HG03159 (cell line): ENCODE results near the gene DNM1.
"Not testable (repeated sequence)": the region's sequence is repeated elsewhere in the genome, so short reads cannot be mapped to it uniquely, and the experiment has no call there.

Experiments
- ATAC-seq: cut with Tn5 transposase; IDR thresholded peaks from one replicate; pipeline ENCODE4 v1.9.1; 2021; ENCODE audit warnings: mild to moderate bottlenecking, moderate library complexity; ENCODE audit not compliant: unreplicated experiment

The DNM1 gene

GRCh38 chr9:128175726-128176125 is 27.5 kb upstream of the DNM1 start:
- ATAC-seq: no peak

GRCh38 chr9:128178806-128179431 is 24.3 kb upstream of the DNM1 start:
- no peak for ATAC-seq

GRCh38 chr9:128180001-128180400 is 23.2 kb upstream of the DNM1 start:
- no peak for ATAC-seq

- ATAC-seq: no peak
Measured at GRCh38 chr9:128180447-128180846, 22.7 kb upstream of the DNM1 start.

GRCh38 chr9:128181480-128181879 is 21.7 kb upstream of the DNM1 start:
- not testable (repeated sequence) for ATAC-seq

GRCh38 chr9:128182893-128183588 is 20.1 kb upstream of the DNM1 start:
- no peak for ATAC-seq

- ATAC-seq: no peak
Measured at GRCh38 chr9:128185979-128186965, 16.9 kb upstream of the DNM1 start.

GRCh38 chr9:128187361-128187760 is 15.8 kb upstream of the DNM1 start:
- no peak for ATAC-seq

- ATAC-seq: no peak
Measured at GRCh38 chr9:128188209-128188608, 15.0 kb upstream of the DNM1 start.

- no peak for ATAC-seq
Measured at GRCh38 chr9:128190013-128190412, 13.2 kb upstream of the DNM1 start.

GRCh38 chr9:128190516-128191405 is 12.4 kb upstream of the DNM1 start:
- peak; percentile 21 for ATAC-seq

- peak; percentile 78 for ATAC-seq
Measured at GRCh38 chr9:128191406-128192046, 11.7 kb upstream of the DNM1 start, which contains the start of gene CIZ1. Gene CIZ1 (minus strand): TSS chr9:128191572. CDS start chr9:128190857, 715 bp downstream.

GRCh38 chr9:128192601-128193371 is 10.4 kb upstream of the DNM1 start:
- ATAC-seq: no peak

GRCh38 chr9:128193469-128194096 is 9.6 kb upstream of the DNM1 start:
- no peak for ATAC-seq

- ATAC-seq: no peak
Measured at GRCh38 chr9:128201441-128202369, 1.5 kb upstream of the DNM1 start.

GRCh38 chr9:128202648-128203023 is 543 bp upstream of the DNM1 start:
- no peak for ATAC-seq

GRCh38 chr9:128203707-128204551 is 750 bp downstream of the DNM1 start:
- ATAC-seq: no peak
